HepG2 (cell line): ENCODE results near the gene TMOD3. TPM values are rescaled to one million over a fixed set of nuclear protein-coding genes. Genes with fewer than 3 reads are reported as not detected.
A peak's percentile ranks its signal among the peaks of the same experiment; 100 is the strongest.

Experiments used
- ARID2 ChIP-seq: sonication (generic); formaldehyde crosslinking; IDR thresholded peaks from 2 replicates; pipeline ENCODE4 v1.8.1; 2022; ENCODE audit warnings: mild to moderate bottlenecking, missing genetic modification reagents, borderline replicate concordance
- BRD4 ChIP-seq: sonication (generic); formaldehyde crosslinking; IDR thresholded peaks from 2 replicates; pipeline ENCODE4 v1.4.0; 2020; ENCODE audit warnings: missing genetic modification reagents
- CHD4 ChIP-seq: fragments of 200-600 bp; sonication (generic); IDR thresholded peaks from 2 replicates; pipeline ENCODE4 v1.7.0; 2017; ENCODE audit warnings: mild to moderate bottlenecking, low read length, borderline replicate concordance
- ELF3 ChIP-seq: IDR thresholded peaks from 2 replicates; pipeline ENCODE4 v1.6.1; 2016; ENCODE audit warnings: missing genetic modification reagents, missing compliant biosample characterization
- HOXA7 ChIP-seq: sonication (generic); formaldehyde crosslinking; IDR thresholded peaks from 2 replicates; pipeline ENCODE4 v1.8.1; 2022; ENCODE audit warnings: mild to moderate bottlenecking, missing genetic modification reagents, moderate library complexity
- KLF11 ChIP-seq: IDR thresholded peaks from 2 replicates; pipeline ENCODE4 v1.6.1; 2016; ENCODE audit warnings: missing compliant biosample characterization
- MED8 ChIP-seq: sonication (generic); formaldehyde crosslinking; IDR thresholded peaks from 2 replicates; pipeline ENCODE4 v1.8.1; 2023; ENCODE audit warnings: mild to moderate bottlenecking, missing genetic modification reagents; ENCODE audit not compliant: insufficient replicate concordance
- NR3C1 ChIP-seq: sonication (generic); formaldehyde crosslinking; IDR thresholded peaks from 2 replicates; pipeline ENCODE4 v1.4.0; 2020; ENCODE audit warnings: missing genetic modification reagents
- RFX1 ChIP-seq: fragments of 450-650 bp; IDR thresholded peaks from 2 replicates; pipeline ENCODE4 v1.6.1; 2017
- SAP130 ChIP-seq: IDR thresholded peaks from 2 replicates; pipeline ENCODE4 v1.6.1; 2016; ENCODE audit warnings: low read depth
- SMAD3 ChIP-seq: sonication (generic); formaldehyde crosslinking; IDR thresholded peaks from 2 replicates; pipeline ENCODE4 v1.4.0; 2020; ENCODE audit warnings: missing genetic modification reagents
- SP4 ChIP-seq: sonication (generic); formaldehyde crosslinking; IDR thresholded peaks from 2 replicates; pipeline ENCODE4 v1.8.1; 2023; ENCODE audit warnings: mild to moderate bottlenecking, missing genetic modification reagents
- SRSF1 ChIP-seq: fragments of 200-400 bp; formaldehyde crosslinking; optimal IDR thresholded peaks from 2 replicates; pipeline ENCODE3; 2017; ENCODE audit warnings: mild to moderate bottlenecking, low read depth, low read length, moderate library complexity
- polyA plus RNA-seq, 8 experiments: library from polyadenylated mRNA; depleted of rRNA in 3 of 8; stranded (reverse) in 7 of 8; unstranded in 1 of 8; fragments of >200 nt; fragmentation: Illumina TruSeq in 4 of 8; extraction: Trizol in 4 of 8; gene quantifications; 2 replicates each; pipeline versions ENCODE4 v1.2.1 to v1.2.3, GENCODE V29; 2011 to 2016; ENCODE audit warnings: low read depth in 4 of 8, missing spikeins in 1 of 8, mixed read lengths in 1 of 8; ENCODE audit not compliant: insufficient read depth in 1 of 8
- total RNA-seq, 5 experiments: library from RNA; depleted of rRNA; stranded (reverse); fragments of >200 nt; fragmentation: Illumina TruSeq; extraction: Trizol; gene quantifications; 2 replicates each; pipeline ENCODE4 v1.2.3, GENCODE V29; 2016; ENCODE audit warnings: low read depth in 1 of 5
- TF ChIP-seq, protein P1 (sequence below): sonication (generic); formaldehyde crosslinking; IDR thresholded peaks from 2 replicates; pipeline ENCODE4 v1.4.0; 2020; ENCODE audit warnings: low read depth, missing genetic modification reagents
- TF ChIP-seq, protein P2 (sequence below): sonication (generic); formaldehyde crosslinking; IDR thresholded peaks from 2 replicates; pipeline ENCODE4 v1.4.0; 2020; ENCODE audit warnings: missing genetic modification reagents
- TF ChIP-seq, protein P3 (sequence below): sonication (generic); formaldehyde crosslinking; IDR thresholded peaks from 2 replicates; pipeline ENCODE4 v1.4.0; 2020; ENCODE audit warnings: missing genetic modification reagents, borderline replicate concordance
- TF ChIP-seq, protein P4 (sequence below): sonication (generic); formaldehyde crosslinking; IDR thresholded peaks from 2 replicates; pipeline ENCODE4 v1.5.1; 2020; ENCODE audit warnings: missing genetic modification reagents, mild to moderate bottlenecking, borderline replicate concordance
- TF ChIP-seq, protein P5 (sequence below): sonication (generic); formaldehyde crosslinking; IDR thresholded peaks from 2 replicates; pipeline ENCODE4 v1.8.1; 2023; ENCODE audit warnings: missing genetic modification reagents, mild to moderate bottlenecking, borderline replicate concordance

TMOD3 gene
- total and polyA plus RNA-seq, 2 of the 13 experiments (the other 11 are each of a cell fraction or from before 2014, with no cell fraction given), result 5.1 to 23.2 TPM

DNA sequence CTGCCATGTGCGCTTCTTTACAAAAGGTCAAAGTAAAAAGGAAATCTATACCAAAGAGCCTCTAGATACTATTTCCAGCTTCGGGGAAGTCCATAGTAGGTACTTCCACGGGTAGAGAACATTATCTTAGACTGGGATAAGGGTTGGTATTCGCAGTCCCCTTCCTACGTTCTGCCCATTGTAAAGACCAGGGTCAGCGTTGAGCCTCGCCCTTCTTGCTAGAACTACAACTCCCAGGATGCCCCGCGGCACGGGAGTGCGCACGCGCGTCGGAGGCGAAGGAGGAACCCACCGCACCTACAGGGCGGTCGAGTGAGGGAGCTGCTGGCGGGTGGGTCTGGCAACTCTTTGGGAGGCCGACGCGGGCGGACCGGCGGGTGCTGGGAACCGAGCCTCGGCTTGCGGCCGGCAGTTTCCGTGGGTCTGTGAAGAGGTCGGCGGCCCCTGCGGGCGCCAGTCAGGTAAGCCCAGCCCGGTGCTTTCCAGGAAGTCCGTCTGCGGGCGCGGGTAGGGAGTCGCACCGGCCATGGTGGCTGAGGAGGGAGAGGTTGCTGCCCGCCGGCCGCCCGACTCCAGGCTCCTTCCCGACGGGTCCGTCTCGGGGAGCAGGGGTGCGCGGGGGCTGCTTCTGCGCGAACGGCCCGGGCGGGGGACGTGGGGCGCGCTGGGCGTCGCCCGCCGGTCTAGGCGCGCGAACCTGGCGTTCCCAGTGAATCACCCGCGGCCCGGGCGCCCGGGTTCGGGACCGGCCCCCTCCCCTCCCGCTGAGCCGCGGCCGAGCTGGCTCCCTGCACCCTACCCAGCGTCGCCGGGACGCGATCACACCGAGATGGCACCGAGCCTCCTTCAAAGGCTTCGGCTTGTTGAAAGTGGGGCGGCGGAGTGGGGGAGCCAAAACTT is at the start of gene TMOD3 (continued):
- TF ChIP-seq, protein P1, sequence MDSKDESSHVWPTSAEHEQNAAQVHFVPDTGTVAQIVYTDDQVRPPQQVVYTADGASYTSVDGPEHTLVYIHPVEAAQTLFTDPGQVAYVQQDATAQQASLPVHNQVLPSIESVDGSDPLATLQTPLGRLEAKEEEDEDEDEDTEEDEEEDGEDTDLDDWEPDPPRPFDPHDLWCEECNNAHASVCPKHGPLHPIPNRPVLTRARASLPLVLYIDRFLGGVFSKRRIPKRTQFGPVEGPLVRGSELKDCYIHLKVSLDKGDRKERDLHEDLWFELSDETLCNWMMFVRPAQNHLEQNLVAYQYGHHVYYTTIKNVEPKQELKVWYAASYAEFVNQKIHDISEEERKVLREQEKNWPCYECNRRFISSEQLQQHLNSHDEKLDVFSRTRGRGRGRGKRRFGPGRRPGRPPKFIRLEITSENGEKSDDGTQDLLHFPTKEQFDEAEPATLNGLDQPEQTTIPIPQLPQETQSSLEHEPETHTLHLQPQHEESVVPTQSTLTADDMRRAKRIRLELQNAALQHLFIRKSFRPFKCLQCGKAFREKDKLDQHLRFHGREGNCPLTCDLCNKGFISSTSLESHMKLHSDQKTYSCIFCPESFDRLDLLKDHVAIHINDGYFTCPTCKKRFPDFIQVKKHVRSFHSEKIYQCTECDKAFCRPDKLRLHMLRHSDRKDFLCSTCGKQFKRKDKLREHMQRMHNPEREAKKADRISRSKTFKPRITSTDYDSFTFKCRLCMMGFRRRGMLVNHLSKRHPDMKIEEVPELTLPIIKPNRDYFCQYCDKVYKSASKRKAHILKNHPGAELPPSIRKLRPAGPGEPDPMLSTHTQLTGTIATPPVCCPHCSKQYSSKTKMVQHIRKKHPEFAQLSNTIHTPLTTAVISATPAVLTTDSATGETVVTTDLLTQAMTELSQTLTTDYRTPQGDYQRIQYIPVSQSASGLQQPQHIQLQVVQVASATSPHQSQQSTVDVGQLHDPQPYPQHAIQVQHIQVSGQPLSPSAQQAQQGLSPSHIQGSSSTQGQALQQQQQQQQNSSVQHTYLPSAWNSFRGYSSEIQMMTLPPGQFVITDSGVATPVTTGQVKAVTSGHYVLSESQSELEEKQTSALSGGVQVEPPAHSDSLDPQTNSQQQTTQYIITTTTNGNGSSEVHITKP (CRISPR knock-in tag), result peak; percentile 78; the same call in 1 of the 2 replicates
- TF ChIP-seq HOXA7 (CRISPR knock-in tag) (no peak), MED8 (CRISPR knock-in tag) (peak; percentile 53), NR3C1 (CRISPR knock-in tag) (no peak), SP4 (CRISPR knock-in tag) (peak; percentile 45; the same call in 1 of the 2 replicates), ARID2 (CRISPR knock-in tag) (no peak), SMAD3 (CRISPR knock-in tag) (0 out of 2 replicates have a peak, but pooled peaks have one; percentile 31), CHD4 (no peak), SAP130 (CRISPR knock-in tag) (peak; percentile 75), RFX1 (no peak), BRD4 (no peak), KLF11 (CRISPR knock-in tag) (no peak), ELF3 (CRISPR knock-in tag) (no peak; the same call in none of the 2 replicates), SRSF1 (peak; percentile 45)
- TF ChIP-seq, protein P2, sequence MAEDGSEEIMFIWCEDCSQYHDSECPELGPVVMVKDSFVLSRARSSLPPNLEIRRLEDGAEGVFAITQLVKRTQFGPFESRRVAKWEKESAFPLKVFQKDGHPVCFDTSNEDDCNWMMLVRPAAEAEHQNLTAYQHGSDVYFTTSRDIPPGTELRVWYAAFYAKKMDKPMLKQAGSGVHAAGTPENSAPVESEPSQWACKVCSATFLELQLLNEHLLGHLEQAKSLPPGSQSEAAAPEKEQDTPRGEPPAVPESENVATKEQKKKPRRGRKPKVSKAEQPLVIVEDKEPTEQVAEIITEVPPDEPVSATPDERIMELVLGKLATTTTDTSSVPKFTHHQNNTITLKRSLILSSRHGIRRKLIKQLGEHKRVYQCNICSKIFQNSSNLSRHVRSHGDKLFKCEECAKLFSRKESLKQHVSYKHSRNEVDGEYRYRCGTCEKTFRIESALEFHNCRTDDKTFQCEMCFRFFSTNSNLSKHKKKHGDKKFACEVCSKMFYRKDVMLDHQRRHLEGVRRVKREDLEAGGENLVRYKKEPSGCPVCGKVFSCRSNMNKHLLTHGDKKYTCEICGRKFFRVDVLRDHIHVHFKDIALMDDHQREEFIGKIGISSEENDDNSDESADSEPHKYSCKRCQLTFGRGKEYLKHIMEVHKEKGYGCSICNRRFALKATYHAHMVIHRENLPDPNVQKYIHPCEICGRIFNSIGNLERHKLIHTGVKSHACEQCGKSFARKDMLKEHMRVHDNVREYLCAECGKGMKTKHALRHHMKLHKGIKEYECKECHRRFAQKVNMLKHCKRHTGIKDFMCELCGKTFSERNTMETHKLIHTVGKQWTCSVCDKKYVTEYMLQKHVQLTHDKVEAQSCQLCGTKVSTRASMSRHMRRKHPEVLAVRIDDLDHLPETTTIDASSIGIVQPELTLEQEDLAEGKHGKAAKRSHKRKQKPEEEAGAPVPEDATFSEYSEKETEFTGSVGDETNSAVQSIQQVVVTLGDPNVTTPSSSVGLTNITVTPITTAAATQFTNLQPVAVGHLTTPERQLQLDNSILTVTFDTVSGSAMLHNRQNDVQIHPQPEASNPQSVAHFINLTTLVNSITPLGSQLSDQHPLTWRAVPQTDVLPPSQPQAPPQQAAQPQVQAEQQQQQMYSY (CRISPR knock-in tag), result no peak
- TF ChIP-seq, protein P3, sequence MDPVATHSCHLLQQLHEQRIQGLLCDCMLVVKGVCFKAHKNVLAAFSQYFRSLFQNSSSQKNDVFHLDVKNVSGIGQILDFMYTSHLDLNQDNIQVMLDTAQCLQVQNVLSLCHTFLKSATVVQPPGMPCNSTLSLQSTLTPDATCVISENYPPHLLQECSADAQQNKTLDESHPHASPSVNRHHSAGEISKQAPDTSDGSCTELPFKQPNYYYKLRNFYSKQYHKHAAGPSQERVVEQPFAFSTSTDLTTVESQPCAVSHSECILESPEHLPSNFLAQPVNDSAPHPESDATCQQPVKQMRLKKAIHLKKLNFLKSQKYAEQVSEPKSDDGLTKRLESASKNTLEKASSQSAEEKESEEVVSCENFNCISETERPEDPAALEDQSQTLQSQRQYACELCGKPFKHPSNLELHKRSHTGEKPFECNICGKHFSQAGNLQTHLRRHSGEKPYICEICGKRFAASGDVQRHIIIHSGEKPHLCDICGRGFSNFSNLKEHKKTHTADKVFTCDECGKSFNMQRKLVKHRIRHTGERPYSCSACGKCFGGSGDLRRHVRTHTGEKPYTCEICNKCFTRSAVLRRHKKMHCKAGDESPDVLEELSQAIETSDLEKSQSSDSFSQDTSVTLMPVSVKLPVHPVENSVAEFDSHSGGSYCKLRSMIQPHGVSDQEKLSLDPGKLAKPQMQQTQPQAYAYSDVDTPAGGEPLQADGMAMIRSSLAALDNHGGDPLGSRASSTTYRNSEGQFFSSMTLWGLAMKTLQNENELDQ (CRISPR knock-in tag), result no peak
- TF ChIP-seq, protein P4, sequence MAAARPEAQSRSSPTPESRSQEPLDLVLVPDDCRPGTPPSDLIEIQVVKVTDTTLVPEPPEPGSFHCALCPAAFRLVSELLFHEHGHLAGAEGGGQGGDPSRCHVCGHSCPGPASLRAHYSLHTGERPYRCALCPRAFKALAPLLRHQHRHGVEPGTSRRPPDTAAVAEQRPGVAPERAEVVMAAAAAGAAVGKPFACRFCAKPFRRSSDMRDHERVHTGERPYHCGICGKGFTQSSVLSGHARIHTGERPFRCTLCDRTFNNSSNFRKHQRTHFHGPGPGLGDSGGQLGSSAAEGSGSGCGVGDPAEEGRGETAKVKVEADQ (CRISPR knock-in tag), result peak; percentile 88; the same call in 1 of the 2 replicates
- TF ChIP-seq, protein P5, sequence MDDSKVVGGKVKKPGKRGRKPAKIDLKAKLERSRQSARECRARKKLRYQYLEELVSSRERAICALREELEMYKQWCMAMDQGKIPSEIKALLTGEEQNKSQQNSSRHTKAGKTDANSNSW (CRISPR knock-in tag), result peak; percentile 90; the same call in 1 of the 2 replicates
